ENCODE data around the gene YIPF7. TPM values are rescaled to one million over a fixed set of nuclear protein-coding genes. Genes with fewer than 3 reads are reported as not detected.

The YIPF7 gene
- not detected in 2 replicates for total RNA-seq (2014; rRNA removed; shearing (Covaris generic))

GRCh38 chr4:44651425-44651824, at the start of gene YIPF7:
YIPF7 (minus strand) TSS chr4:44651625; CDS start chr4:44650100, 1,525 bp downstream.
- DNase-seq (ENCODE audit: low spot score), result peak; percentile 86

GRCh38 chr4:44701037-44701436, 49.6 kb upstream of the YIPF7 start:
- DNase-seq (ENCODE audit: low spot score), result no peak
- in situ Hi-C loops (cut with HindIII; ENCODE audit: low sequenced_read_pairs), result no loop called here

More at GRCh38 chr4:44651425-44651824, at the start of gene YIPF7:
- in situ Hi-C loops (cut with HindIII; ENCODE audit: low sequenced_read_pairs), result no loop called here

- in situ Hi-C loops (cut with HindIII; ENCODE audit: low sequenced_read_pairs), result no loop called here
- DNase-seq (ENCODE audit: low spot score), result no peak
Measured at GRCh38 chr4:44700427-44700826, 49.0 kb upstream of the YIPF7 start.

- DNase-seq (ENCODE audit: low spot score), result no peak
- in situ Hi-C loops (cut with HindIII; ENCODE audit: low sequenced_read_pairs), result no loop called here
Measured at GRCh38 chr4:44684648-44685047, 33.2 kb upstream of the YIPF7 start.

- in situ Hi-C loops (cut with HindIII; ENCODE audit: low sequenced_read_pairs), result no loop called here
Measured at GRCh38 chr4:44679060-44679459, 27.6 kb upstream of the YIPF7 start.

GRCh38 chr4:44678094-44679041, 26.9 kb upstream of the YIPF7 start, which contains the start of gene GUF1:
GUF1 (plus strand) TSS chr4:44678420; CDS start chr4:44678623, 203 bp downstream.
- peak; percentile 94 for DNase-seq (ENCODE audit: low spot score)
- in situ Hi-C loops (cut with HindIII; ENCODE audit: low sequenced_read_pairs), result no loop called here

More at GRCh38 chr4:44679060-44679459, 27.6 kb upstream of the YIPF7 start:
- DNase-seq (ENCODE audit: low spot score), result peak; percentile 30

- in situ Hi-C loops (cut with HindIII; ENCODE audit: low sequenced_read_pairs), result no loop called here
- no peak for DNase-seq (ENCODE audit: low spot score)
Measured at GRCh38 chr4:44675366-44675765, 23.9 kb upstream of the YIPF7 start.

GRCh38 chr4:44674471-44674870, 23.0 kb upstream of the YIPF7 start:
- in situ Hi-C loops (cut with HindIII; ENCODE audit: low sequenced_read_pairs), result no loop called here
- DNase-seq (ENCODE audit: low spot score), result no peak

GRCh38 chr4:44671636-44672035, 20.2 kb upstream of the YIPF7 start:
- DNase-seq (ENCODE audit: low spot score), result peak; percentile 94
- in situ Hi-C loops (cut with HindIII; ENCODE audit: low sequenced_read_pairs), result no loop called here

GRCh38 chr4:44670506-44671199, 19.2 kb upstream of the YIPF7 start:
- in situ Hi-C loops (cut with HindIII; ENCODE audit: low sequenced_read_pairs), result no loop called here
- DNase-seq (ENCODE audit: low spot score), result peak; percentile 95

GRCh38 chr4:44668526-44668925, 17.1 kb upstream of the YIPF7 start:
- in situ Hi-C loops (cut with HindIII; ENCODE audit: low sequenced_read_pairs), result no loop called here
- no peak for DNase-seq (ENCODE audit: low spot score)

- DNase-seq (ENCODE audit: low spot score), result no peak
- in situ Hi-C loops (cut with HindIII; ENCODE audit: low sequenced_read_pairs), result no loop called here
Measured at GRCh38 chr4:44663539-44664263, 12.3 kb upstream of the YIPF7 start.

- in situ Hi-C loops (cut with HindIII; ENCODE audit: low sequenced_read_pairs), result no loop called here
- peak; percentile 37 for DNase-seq (ENCODE audit: low spot score)
Measured at GRCh38 chr4:44662623-44663005, 11.2 kb upstream of the YIPF7 start.

GRCh38 chr4:44661940-44662622, 10.7 kb upstream of the YIPF7 start:
- no peak for DNase-seq (ENCODE audit: low spot score)

GRCh38 chr4:44660396-44660795, 9.0 kb upstream of the YIPF7 start:
- DNase-seq (ENCODE audit: low spot score), result no peak
- in situ Hi-C loops (cut with HindIII; ENCODE audit: low sequenced_read_pairs), result no loop called here

More at GRCh38 chr4:44661940-44662622, 10.7 kb upstream of the YIPF7 start:
- in situ Hi-C loops (cut with HindIII; ENCODE audit: low sequenced_read_pairs), result no loop called here

- in situ Hi-C loops (cut with HindIII; ENCODE audit: low sequenced_read_pairs), result no loop called here
- no peak for DNase-seq (ENCODE audit: low spot score)
Measured at GRCh38 chr4:44652002-44652401, 577 bp upstream of the YIPF7 start.

- in situ Hi-C loops (cut with HindIII; ENCODE audit: low sequenced_read_pairs), result no loop called here
- no peak for DNase-seq (ENCODE audit: low spot score)
Measured at GRCh38 chr4:44646151-44646550, 5.3 kb downstream of the YIPF7 start.

GRCh38 chr4:44638091-44638490, 13.3 kb downstream of the YIPF7 start:
- in situ Hi-C loops (cut with HindIII; ENCODE audit: low sequenced_read_pairs), result no loop called here
- peak; percentile 55 for DNase-seq (ENCODE audit: low spot score)

- in situ Hi-C loops (cut with HindIII; ENCODE audit: low sequenced_read_pairs), result no loop called here
- DNase-seq (ENCODE audit: low spot score), result no peak
Measured at GRCh38 chr4:44632733-44633132, 18.7 kb downstream of the YIPF7 start.

Measured in G401 (cell line).